ENCODE measurements around the gene WWP2.

The WWP2 gene

DNA sequence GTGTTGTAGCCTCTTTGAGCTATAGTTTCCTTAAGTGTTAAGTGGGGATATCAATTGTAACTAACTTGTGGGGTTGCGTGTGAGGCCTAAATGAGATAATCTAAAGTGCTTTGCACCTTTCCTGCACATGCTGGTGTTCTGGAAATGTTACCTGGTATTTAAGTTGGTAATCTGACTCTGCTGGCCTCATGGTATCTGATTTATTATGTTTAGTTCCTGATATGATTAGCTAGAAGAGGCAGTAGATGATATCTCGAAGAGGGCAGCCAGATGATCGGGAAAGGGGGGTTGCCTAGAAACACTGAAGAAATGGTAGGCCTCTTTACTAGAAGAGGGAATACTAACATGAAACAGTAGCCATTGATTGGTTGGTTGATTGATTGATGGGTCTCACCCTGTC, 123.6 kb downstream of the WWP2 start:
- TF ChIP-seq, protein P1, sequence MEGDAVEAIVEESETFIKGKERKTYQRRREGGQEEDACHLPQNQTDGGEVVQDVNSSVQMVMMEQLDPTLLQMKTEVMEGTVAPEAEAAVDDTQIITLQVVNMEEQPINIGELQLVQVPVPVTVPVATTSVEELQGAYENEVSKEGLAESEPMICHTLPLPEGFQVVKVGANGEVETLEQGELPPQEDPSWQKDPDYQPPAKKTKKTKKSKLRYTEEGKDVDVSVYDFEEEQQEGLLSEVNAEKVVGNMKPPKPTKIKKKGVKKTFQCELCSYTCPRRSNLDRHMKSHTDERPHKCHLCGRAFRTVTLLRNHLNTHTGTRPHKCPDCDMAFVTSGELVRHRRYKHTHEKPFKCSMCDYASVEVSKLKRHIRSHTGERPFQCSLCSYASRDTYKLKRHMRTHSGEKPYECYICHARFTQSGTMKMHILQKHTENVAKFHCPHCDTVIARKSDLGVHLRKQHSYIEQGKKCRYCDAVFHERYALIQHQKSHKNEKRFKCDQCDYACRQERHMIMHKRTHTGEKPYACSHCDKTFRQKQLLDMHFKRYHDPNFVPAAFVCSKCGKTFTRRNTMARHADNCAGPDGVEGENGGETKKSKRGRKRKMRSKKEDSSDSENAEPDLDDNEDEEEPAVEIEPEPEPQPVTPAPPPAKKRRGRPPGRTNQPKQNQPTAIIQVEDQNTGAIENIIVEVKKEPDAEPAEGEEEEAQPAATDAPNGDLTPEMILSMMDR (conservative IDR thresholded peaks at IDR 0.05; ENCODE audit: low read depth, low read length), result no peak
- no peak overlapping the region for H3K4me3 ChIP-seq (ENCODE audit: low read depth, low read length)
- DNase-seq (ENCODE audit: low read depth), result no peak

DNA sequence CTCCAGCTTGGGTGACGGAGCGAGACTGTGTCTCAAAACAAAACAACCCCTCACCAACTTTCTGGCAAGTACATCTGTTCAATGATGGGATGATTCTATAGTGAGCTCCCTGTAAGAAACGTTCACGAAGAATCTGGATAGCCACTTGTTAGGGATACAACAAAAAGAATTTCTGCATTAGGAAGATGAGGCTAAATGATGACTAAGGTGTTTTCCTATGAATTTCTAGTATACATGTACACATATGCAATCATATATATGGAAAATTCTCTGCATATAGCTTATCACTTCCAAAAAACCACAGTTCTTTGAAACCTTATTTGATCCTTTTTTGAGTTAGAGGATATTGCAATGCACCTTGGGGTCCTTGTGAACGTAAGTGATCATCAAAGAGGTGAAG, 124.6 kb downstream of the WWP2 start:
- no peak overlapping the region for H3K4me3 ChIP-seq (ENCODE audit: low read depth, low read length)
- DNase-seq (ENCODE audit: low read depth), result no peak
- TF ChIP-seq, protein P1 (conservative IDR thresholded peaks at IDR 0.05; ENCODE audit: low read depth, low read length), result no peak

DNA sequence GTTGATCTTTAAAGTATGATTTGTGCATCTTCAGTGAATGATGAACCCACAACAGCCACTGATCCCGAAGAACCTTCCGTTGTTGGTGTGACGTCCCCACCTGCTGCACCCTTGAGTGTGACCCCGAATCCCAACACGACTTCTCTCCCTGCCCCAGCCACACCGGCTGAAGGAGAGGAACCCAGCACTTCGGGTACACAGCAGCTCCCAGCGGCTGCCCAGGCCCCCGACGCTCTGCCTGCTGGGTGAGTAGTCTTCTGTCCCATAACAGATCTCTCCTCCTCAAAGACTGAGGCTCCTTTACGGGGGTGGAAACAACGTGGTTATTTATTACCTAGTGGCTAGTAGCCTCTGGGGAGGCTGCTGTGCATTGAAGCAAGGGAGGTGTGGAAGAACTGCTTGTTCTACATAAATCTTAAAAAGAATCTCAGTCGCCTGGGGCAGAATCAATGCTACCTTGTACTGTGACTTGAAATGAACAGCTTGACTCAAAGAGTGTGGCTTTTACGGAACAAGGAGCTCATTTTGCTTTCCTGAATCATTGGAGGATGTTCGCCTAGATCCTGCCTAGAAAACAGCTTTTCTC, 126.0 kb downstream of the WWP2 start:
- DNase-seq (ENCODE audit: low read depth), result no peak
- TF ChIP-seq, protein P1 (conservative IDR thresholded peaks at IDR 0.05; ENCODE audit: low read depth, low read length), result no peak
- H3K4me3 ChIP-seq (ENCODE audit: low read depth, low read length), result no peak overlapping the region

DNA sequence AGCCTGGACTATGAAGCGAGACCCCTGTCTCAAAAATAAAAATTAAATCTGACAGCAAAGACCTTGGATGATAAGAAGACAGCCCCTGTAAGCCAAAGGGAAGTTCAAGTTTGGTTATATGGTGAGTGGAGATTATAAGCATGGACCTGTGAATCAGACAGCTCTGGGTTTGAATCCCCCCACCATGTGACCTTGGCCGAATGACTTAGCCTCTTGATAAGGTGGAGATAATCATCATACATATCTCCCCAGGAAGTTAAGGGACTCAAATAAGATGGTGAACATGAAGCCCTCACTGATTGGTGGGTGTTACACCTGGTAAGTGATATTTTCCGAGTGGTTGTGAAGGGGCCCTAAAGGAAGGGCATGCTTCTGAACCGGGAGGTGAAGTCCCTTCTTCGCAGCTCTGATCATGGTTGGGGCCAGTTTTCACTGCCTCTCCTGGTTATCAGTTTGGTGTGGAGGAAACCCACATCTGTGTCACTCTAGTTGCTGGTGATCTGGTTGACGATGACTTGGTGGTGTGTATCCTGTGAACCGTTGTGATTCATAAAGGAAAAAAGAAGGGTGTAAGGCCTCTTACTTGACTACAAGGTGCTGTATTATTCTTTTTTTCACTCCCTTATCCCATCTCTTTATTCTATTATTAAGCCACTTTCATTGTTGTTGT, 127.3 kb downstream of the WWP2 start:
- H3K4me3 ChIP-seq (ENCODE audit: low read depth, low read length), result no peak overlapping the region
- DNase-seq (ENCODE audit: low read depth), result no peak

DNA sequence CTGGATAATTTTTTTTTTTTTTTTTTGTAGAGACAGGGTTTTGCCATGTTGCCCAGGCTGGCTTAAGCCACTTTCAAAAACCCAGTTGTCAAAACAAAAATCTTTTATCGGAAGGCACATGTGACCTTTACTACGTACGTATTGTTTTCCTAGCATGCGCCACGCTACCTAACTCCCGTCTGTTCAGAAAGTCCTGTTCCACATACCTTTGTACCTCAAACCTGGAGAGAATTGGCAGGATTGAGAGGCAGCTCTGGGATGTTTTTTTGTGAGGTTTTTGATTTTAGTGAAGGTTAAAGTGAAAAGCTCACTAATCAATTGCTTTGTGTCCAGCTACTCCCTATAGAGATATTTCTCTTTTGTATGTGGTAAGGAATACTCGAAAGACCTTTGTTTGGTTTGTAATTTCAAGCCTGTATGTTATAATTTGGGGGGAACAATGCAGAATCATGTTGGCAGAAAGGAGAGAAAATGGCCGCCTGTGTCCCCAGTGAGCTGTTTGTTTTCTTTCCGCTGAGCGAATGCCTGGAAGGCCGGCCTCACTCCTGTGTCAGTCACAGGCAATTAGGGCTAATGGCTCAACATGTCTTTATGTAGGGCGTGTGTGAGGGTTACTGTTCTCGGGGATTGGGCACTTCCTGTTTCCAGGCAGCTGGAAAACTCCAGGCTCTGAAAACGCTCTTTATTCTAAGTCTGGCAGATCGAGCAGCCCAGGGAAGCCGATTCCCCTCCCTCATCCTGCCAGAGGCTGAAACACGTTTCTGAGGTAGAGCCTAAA, 128.2 kb downstream of the WWP2 start:
- peak; percentile 48 for DNase-seq (ENCODE audit: low read depth)
- no peak overlapping the region for H3K4me3 ChIP-seq (ENCODE audit: low read depth, low read length)
- TF ChIP-seq, protein P1 (conservative IDR thresholded peaks at IDR 0.05; ENCODE audit: low read depth, low read length), result no peak

More for the DNA sequence above, 127.3 kb downstream of the WWP2 start:
- TF ChIP-seq, protein P1 (conservative IDR thresholded peaks at IDR 0.05; ENCODE audit: low read depth, low read length), result no peak

DNA sequence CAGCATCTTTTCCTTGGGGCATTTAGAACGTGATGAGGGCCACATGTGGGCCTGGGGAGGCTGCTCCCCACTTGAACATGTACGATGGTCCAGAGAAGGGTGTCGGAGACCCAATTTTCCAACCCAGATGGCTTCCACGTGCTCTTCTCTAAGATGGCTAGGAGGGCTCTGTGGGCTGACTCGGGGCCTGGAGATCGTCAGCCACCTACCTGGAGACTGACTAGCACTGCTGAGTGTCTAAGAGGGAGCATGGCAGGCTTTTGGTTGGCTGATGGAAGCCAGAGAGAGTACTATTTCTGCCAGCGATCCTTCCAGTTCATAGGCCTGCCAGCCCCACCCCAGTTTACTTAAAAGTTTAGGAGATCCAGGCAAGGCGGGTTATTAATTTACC, 128.8 kb downstream of the WWP2 start:
- TF ChIP-seq, protein P1 (conservative IDR thresholded peaks at IDR 0.05; ENCODE audit: low read depth, low read length), result no peak
- no peak for DNase-seq (ENCODE audit: low read depth)
- H3K4me3 ChIP-seq (ENCODE audit: low read depth, low read length), result no peak overlapping the region
